ENCODE measurements around the gene MECR. TPM values are rescaled to one million over a fixed set of nuclear protein-coding genes. Genes with fewer than 3 reads are reported as not detected.

The MECR gene
- polyA plus RNA-seq, 1 donor (not counting 4 experiments of a cell fraction or from before 2014, with no cell fraction given), result 20.7 TPM

DNA sequence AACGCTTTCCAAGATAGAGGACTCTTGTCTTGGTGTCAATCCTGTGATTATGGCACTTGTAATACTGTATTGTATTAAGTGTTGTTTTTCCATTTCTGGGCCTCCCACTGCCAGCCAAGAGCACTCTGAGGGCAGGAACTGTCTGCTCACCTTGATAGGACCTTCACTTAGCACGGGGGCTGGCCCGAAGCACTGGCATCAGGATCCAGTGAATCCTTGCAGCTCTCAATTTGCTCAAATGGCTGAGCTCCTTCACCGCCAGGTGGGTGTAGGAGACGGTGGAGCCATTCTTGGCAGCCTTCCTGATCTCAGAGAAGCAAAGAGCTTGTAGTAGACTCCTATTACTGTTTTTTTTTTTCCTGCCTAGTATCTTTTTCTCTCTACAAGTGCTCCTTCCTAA, 17.7 kb downstream of the MECR start:
- no peak overlapping the region for H3K9ac ChIP-seq (ENCODE audit: control insufficient read depth, extremely low read depth, insufficient read depth, low read length)
- FAIRE-seq, result no peak
- no peaks in the 10 kb centered on the region for H3K4me1 ChIP-seq (ENCODE audit: control insufficient read depth, extremely low read depth, insufficient read depth, low read length)
- dilution Hi-C loops (cut with MboI; ENCODE audit: extremely low pct_ligation_motif_present, low sequenced_read_pairs), result no loop called here
- no peaks in the 10 kb centered on the region for H3K9me3 ChIP-seq (ENCODE audit: control insufficient read depth, low read depth, low read length)
- no peak overlapping the region for H2AFZ ChIP-seq (ENCODE audit: control insufficient read depth, low read length)
- TF ChIP-seq CTCF (optimal IDR thresholded peaks at IDR 0.05 in 1 of 3, IDR thresholded peaks at IDR 0.05 in 1 of 3, conservative IDR thresholded peaks at IDR 0.05 in 1 of 3; ENCODE audit: extremely low read depth in 1 of 3, insufficient read depth in 2 of 3, low read length in 3 of 3) (no peak), EZH2 (IDR thresholded peaks at IDR 0.05; ENCODE audit: low read length) (no peak)
- no peaks in the 10 kb centered on the region for H4K20me1 ChIP-seq (ENCODE audit: control insufficient read depth, extremely low read depth, insufficient read depth, low read length)
- H3K4me3 ChIP-seq (ENCODE audit: control insufficient read depth in 2 of 3, extremely low read depth in 1 of 3, insufficient read depth in 2 of 3, low read depth in 1 of 3, low read length in 3 of 3), result no peak overlapping the region
- H3K36me3 ChIP-seq (ENCODE audit: control insufficient read depth in 2 of 2, extremely low read depth in 1 of 2, insufficient read depth in 2 of 2, low read length in 2 of 2), result peaks cover 21 to 26% of the 10 kb centered on the region in 2 experiments
- H3K27ac ChIP-seq (ENCODE audit: control insufficient read depth, insufficient read depth, low read length), result no peak overlapping the region
- H3K9me1 ChIP-seq (ENCODE audit: control insufficient read depth, extremely low read depth, insufficient read depth, low read length), result no peaks in the 10 kb centered on the region
- H3K79me2 ChIP-seq (ENCODE audit: control insufficient read depth, insufficient read depth, low read length), result no peaks in the 10 kb centered on the region
- H3K27me3 ChIP-seq (ENCODE audit: control insufficient read depth, extremely low read depth, insufficient read depth, low read length), result no peaks in the 10 kb centered on the region
- H3K4me2 ChIP-seq (ENCODE audit: control insufficient read depth, extremely low read depth, insufficient read depth, low read depth, low read length), result no peak overlapping the region
- DNase-seq (ENCODE audit: low read depth, low spot score), result no peak

DNA sequence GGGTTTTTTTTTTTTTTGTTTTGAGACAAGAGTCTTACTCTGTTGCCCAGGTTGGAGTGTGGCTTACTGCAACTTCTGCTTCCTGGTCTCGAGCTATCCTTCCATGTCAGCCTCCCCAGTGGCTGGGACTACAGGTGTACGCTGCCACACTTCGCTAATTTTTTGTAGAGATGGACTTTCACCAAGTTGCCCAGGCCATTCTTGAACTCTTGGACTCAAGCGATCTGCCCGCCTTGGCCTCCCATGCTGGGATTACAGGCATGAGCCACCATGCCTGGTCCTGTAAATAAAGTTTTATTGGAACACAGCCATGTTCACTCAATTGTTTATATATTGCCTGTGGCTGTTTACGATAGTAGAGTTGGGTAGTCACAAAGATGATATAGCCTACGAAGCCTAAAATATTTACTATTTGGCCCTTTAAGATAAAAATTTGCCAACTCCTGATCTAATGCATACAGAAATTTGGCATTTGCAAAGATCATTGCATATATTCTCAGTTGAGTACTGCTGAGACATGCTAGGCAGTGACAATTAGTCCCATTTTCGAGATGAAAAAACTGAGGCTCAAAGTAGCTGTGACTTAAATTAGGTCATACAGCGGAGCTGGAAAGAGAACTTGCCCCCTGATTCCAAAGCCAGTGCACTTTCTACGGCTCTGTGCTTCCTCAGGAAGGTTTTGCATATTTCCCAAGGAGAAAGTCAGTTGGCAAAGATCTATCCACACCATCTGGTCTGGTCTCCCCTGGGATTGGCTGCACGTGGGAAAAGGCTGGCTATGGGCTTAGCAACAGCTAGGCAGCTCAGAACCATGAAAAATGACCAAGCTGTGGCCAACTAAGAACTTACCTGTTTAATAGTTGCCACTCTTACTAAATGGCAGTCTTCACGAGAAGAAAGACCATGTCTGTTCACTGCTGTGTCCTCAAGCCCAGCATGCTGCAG, 19.4 kb downstream of the MECR start:
- Histone ChIP-seq H3K27ac (ENCODE audit: control insufficient read depth, insufficient read depth, low read length) (no peak overlapping the region), H3K4me1 (ENCODE audit: control insufficient read depth, extremely low read depth, insufficient read depth, low read length) (no peaks in the 10 kb centered on the region), H3K4me2 (ENCODE audit: control insufficient read depth, extremely low read depth, insufficient read depth, low read depth, low read length) (no peak overlapping the region), H3K79me2 (ENCODE audit: control insufficient read depth, insufficient read depth, low read length) (no peaks in the 10 kb centered on the region), H3K4me3 (ENCODE audit: control insufficient read depth in 2 of 3, extremely low read depth in 1 of 3, insufficient read depth in 2 of 3, low read depth in 1 of 3, low read length in 3 of 3) (no peak overlapping the region), H3K36me3 (ENCODE audit: control insufficient read depth in 2 of 2, extremely low read depth in 1 of 2, insufficient read depth in 2 of 2, low read length in 2 of 2) (peaks cover 17 to 29% of the 10 kb centered on the region in 2 experiments), H3K9me3 (ENCODE audit: control insufficient read depth, low read depth, low read length) (no peaks in the 10 kb centered on the region), H2AFZ (ENCODE audit: control insufficient read depth, low read length) (no peak overlapping the region), H4K20me1 (ENCODE audit: control insufficient read depth, extremely low read depth, insufficient read depth, low read length) (no peaks in the 10 kb centered on the region), H3K9ac (ENCODE audit: control insufficient read depth, extremely low read depth, insufficient read depth, low read length) (no peak overlapping the region), H3K27me3 (ENCODE audit: control insufficient read depth, extremely low read depth, insufficient read depth, low read length) (no peaks in the 10 kb centered on the region), H3K9me1 (ENCODE audit: control insufficient read depth, extremely low read depth, insufficient read depth, low read length) (no peaks in the 10 kb centered on the region)
- no peak for DNase-seq (ENCODE audit: low read depth, low spot score)
- dilution Hi-C loops (cut with MboI; ENCODE audit: extremely low pct_ligation_motif_present, low sequenced_read_pairs), result no loop called here
- TF ChIP-seq CTCF (optimal IDR thresholded peaks at IDR 0.05 in 1 of 3, IDR thresholded peaks at IDR 0.05 in 1 of 3, conservative IDR thresholded peaks at IDR 0.05 in 1 of 3; ENCODE audit: extremely low read depth in 1 of 3, insufficient read depth in 2 of 3, low read length in 3 of 3) (no peak), EZH2 (IDR thresholded peaks at IDR 0.05; ENCODE audit: low read length) (no peak)
- no peak for FAIRE-seq

All from keratinocyte (primary cell).